Measurements from ENCODE around the gene NTNG1. TPM values are rescaled to one million over a fixed set of nuclear protein-coding genes. Genes with fewer than 3 reads are reported as not detected.

Gene NTNG1
- total and polyA plus RNA-seq, 2 of the 8 experiments (the other 6 are each of a cell fraction or from before 2014, with no cell fraction given) = 1.2 to 4.1 TPM

DNA sequence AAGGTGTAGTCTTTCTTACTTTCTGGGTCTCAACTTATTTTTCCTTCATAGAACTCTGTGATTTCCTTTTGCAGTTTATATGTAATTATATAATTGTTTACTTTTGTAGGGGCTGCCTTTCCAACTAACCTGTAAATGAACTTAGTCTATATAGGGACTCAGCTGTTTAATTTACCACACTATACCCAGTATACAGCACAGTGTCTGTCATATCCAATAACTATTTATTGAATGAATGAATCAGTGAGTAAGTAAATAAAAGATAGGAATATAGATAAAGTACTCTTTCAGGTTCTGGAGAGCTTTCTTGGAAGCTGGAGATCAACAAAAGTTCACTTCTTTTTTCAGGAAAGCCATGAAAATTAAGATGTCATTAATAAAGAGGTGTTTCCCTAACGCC is 174.8 kb downstream of the NTNG1 start:
- no peak for FAIRE-seq
- Histone ChIP-seq H4K91ac (replicated peaks; ENCODE audit: insufficient read length, low read length) (no peak overlapping the region), H3K56ac (replicated peaks; ENCODE audit: insufficient read length, low read depth, low read length) (no peak overlapping the region), H2AK5ac (ENCODE audit: low read depth, low read length) (no peak overlapping the region), H4K8ac (ENCODE audit: extremely low read depth, insufficient read depth, low read length) (no peak overlapping the region), H3K27me3 (replicated peaks in 1 of 4; ENCODE audit: control insufficient read depth in 3 of 4, extremely low read depth in 1 of 4, insufficient read depth in 3 of 4, low read length in 3 of 4) (no peaks in the 10 kb centered on the region), H3K23me2 (ENCODE audit: low read depth, low read length) (no peaks in the 10 kb centered on the region), H3K14ac (ENCODE audit: insufficient read length) (no peak overlapping the region), H3K9ac (replicated peaks in 1 of 4; ENCODE audit: extremely low read depth in 1 of 4, low read depth in 3 of 4, low read length in 3 of 4) (no peak overlapping the region), H2BK15ac (ENCODE audit: low read length) (no peak overlapping the region), H3K79me2 (ENCODE audit: control insufficient read depth in 1 of 2, insufficient read depth in 2 of 2, low read length in 2 of 2) (no peaks in the 10 kb centered on the region), H3K4me3 (ENCODE audit: extremely low read depth in 1 of 4, insufficient read depth in 2 of 4, low read depth in 3 of 4, low read length in 4 of 4) (no peak overlapping the region), H3K4me2 (ENCODE audit: insufficient read depth in 1 of 2, low read depth in 2 of 2, low read length in 2 of 2) (no peak overlapping the region), H2BK120ac (replicated peaks; ENCODE audit: low read depth, low read length) (no peak overlapping the region), H3K18ac (ENCODE audit: extremely low read depth, low read length) (no peak overlapping the region), H3K27ac (ENCODE audit: low read depth, low read length) (no peak overlapping the region), H2BK5ac (ENCODE audit: low read depth, low read length) (no peak overlapping the region), H4K20me1 (replicated peaks in 1 of 2; ENCODE audit: control insufficient read depth in 1 of 2, insufficient read depth in 2 of 2, low read length in 2 of 2) (no peaks in the 10 kb centered on the region), H3K36me3 (ENCODE audit: control insufficient read depth in 2 of 4, insufficient read depth in 4 of 4, low read length in 3 of 4) (no peaks in the 10 kb centered on the region), H3K9me3 (ENCODE audit: insufficient read depth in 2 of 2, low read depth in 1 of 2, low read length in 1 of 2) (no peaks in the 10 kb centered on the region), H2BK12ac (ENCODE audit: low read depth, low read length) (no peak overlapping the region), H2BK20ac (ENCODE audit: low read length) (no peak overlapping the region), H4K5ac (ENCODE audit: insufficient read length, low read depth, low read length) (no peak overlapping the region), H3K4me1 (replicated peaks in 1 of 4; ENCODE audit: control insufficient read depth in 3 of 4, insufficient read depth in 4 of 4, low read length in 3 of 4) (no peaks in the 10 kb centered on the region), H3K79me1 (ENCODE audit: low read depth, low read length) (no peaks in the 10 kb centered on the region), H2AFZ (ENCODE audit: low read length) (no peak overlapping the region), H3K23ac (ENCODE audit: insufficient read length) (no peak overlapping the region), H3K4ac (replicated peaks; ENCODE audit: insufficient read length, low read depth, low read length) (no peak overlapping the region)
- DNase-seq (ENCODE audit: low read depth in 1 of 2, low spot score in 2 of 2) = no peak
- ChIA-PET CTCF (ENCODE audit: partially characterized antibody) (interaction anchor here (0.7 to 0.8 kb wide), 2 partner anchors 64 to 474 kb away, joined by 3 read pairs; no protein-coding TSS in a partner anchor), POLR2A (ENCODE audit: partially characterized antibody) (no interaction called here)
- WGBS, 2 experiments (ENCODE audit: extremely low coverage in 1 of 2, insufficient coverage in 1 of 2, insufficient read length in 1 of 2, insufficient replicate concordance in 2 of 2, low coverage in 1 of 2, low lambda C conversion rate in 2 of 2, missing lambda C conversion rate in 1 of 2) = 0% methylated on average over 1 of the region's 1 CpG; no CpG with 5 or more reads in 1 of the 2 experiments
- TF ChIP-seq KDM5A (IDR thresholded peaks at IDR 0.05; ENCODE audit: low read length) (no peak), POLR2A (IDR thresholded peaks at IDR 0.05; ENCODE audit: control extremely low read depth in 1 of 2, low read depth in 2 of 2, low read length in 2 of 2) (no peak), BRCA1 (IDR thresholded peaks at IDR 0.05; ENCODE audit: low read depth, low read length) (no peak), KDM4A (IDR thresholded peaks at IDR 0.05; ENCODE audit: low read depth, low read length, severe bottlenecking) (no peak), EP300 (IDR thresholded peaks at IDR 0.05; ENCODE audit: borderline replicate concordance in 1 of 2, low read depth in 2 of 2, low read length in 2 of 2) (no peak), SP4 (IDR thresholded peaks at IDR 0.05; ENCODE audit: low read length) (no peak), CHD2 (IDR thresholded peaks at IDR 0.05; ENCODE audit: low read length) (no peak), EZH2 (IDR thresholded peaks at IDR 0.05; ENCODE audit: low read depth, low read length, severe bottlenecking) (no peak), TEAD4 (IDR thresholded peaks at IDR 0.05; ENCODE audit: low read depth, low read length) (no peak), BACH1 (IDR thresholded peaks at IDR 0.05; ENCODE audit: low read length) (no peak), SP2 (IDR thresholded peaks at IDR 0.05; ENCODE audit: low read length) (no peak), GTF2F1 (IDR thresholded peaks at IDR 0.05; ENCODE audit: borderline replicate concordance, low read depth, low read length) (no peak), SUZ12 (IDR thresholded peaks at IDR 0.05; ENCODE audit: low read length) (no peak)
- TF ChIP-seq, protein P1, sequence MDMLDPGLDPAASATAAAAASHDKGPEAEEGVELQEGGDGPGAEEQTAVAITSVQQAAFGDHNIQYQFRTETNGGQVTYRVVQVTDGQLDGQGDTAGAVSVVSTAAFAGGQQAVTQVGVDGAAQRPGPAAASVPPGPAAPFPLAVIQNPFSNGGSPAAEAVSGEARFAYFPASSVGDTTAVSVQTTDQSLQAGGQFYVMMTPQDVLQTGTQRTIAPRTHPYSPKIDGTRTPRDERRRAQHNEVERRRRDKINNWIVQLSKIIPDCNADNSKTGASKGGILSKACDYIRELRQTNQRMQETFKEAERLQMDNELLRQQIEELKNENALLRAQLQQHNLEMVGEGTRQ (IDR thresholded peaks at IDR 0.05; ENCODE audit: low read length) = no peak
